Measurements from ENCODE around the gene FOXA2. TPM values are rescaled to one million over a fixed set of nuclear protein-coding genes. Genes with fewer than 3 reads are reported as not detected.

Gene FOXA2
- total RNA-seq, 1 experiment from 2014 or later = 2.5 TPM

GRCh38 chr20:22576733-22577514 lies 7.4 kb downstream of the FOXA2 start:
- Histone ChIP-seq H3K36me3 (no peaks in the 10 kb centered on the region), H3K4me3 (no peak overlapping the region), H3K9me3 (no peaks in the 10 kb centered on the region), H3K27me3 (no peaks in the 10 kb centered on the region)
- DNase-seq = no peak

GRCh38 chr20:22576273-22576672 lies 8.1 kb downstream of the FOXA2 start:
- Histone ChIP-seq H3K4me3 (no peak overlapping the region), H3K27me3 (no peaks in the 10 kb centered on the region), H3K9me3 (no peaks in the 10 kb centered on the region), H3K36me3 (no peaks in the 10 kb centered on the region)
- no peak for DNase-seq

GRCh38 chr20:22575737-22576136 lies 8.6 kb downstream of the FOXA2 start:
- Histone ChIP-seq H3K9me3 (no peaks in the 10 kb centered on the region), H3K27me3 (no peaks in the 10 kb centered on the region), H3K36me3 (no peaks in the 10 kb centered on the region), H3K4me3 (no peak overlapping the region)
- DNase-seq = no peak

GRCh38 chr20:22575087-22575721 lies 9.2 kb downstream of the FOXA2 start:
- Histone ChIP-seq H3K4me3 (no peak overlapping the region), H3K36me3 (no peaks in the 10 kb centered on the region), H3K9me3 (no peaks in the 10 kb centered on the region), H3K27me3 (no peaks in the 10 kb centered on the region)
- DNase-seq = no peak

- Histone ChIP-seq H3K27me3 (no peaks in the 10 kb centered on the region), H3K9me3 (no peaks in the 10 kb centered on the region), H3K36me3 (no peaks in the 10 kb centered on the region), H3K4me3 (no peak overlapping the region)
- DNase-seq = no peak
These were observed 9.8 kb downstream of the FOXA2 start for GRCh38 chr20:22574545-22575086.

- H3K9me3 ChIP-seq = no peaks in the 10 kb centered on the region
- no peak overlapping the region for H3K4me3 ChIP-seq
- peaks cover 19% of the 10 kb centered on the region for H3K27me3 ChIP-seq
- DNase-seq = no peak
- H3K36me3 ChIP-seq = no peaks in the 10 kb centered on the region
These were observed 11.9 kb downstream of the FOXA2 start for GRCh38 chr20:22572491-22572890.

- Histone ChIP-seq H3K9me3 (no peaks in the 10 kb centered on the region), H3K4me3 (no peak overlapping the region), H3K36me3 (no peaks in the 10 kb centered on the region), H3K27me3 (peaks cover 24% of the 10 kb centered on the region)
- DNase-seq = no peak
These were observed 12.3 kb downstream of the FOXA2 start for GRCh38 chr20:22572023-22572422.

GRCh38 chr20:22569353-22569752 lies 15.0 kb downstream of the FOXA2 start:
- DNase-seq = no peak
- peaks cover 30% of the 10 kb centered on the region for H3K27me3 ChIP-seq
- no peaks in the 10 kb centered on the region for H3K36me3 ChIP-seq
- H3K4me3 ChIP-seq = no peak overlapping the region
- no peaks in the 10 kb centered on the region for H3K9me3 ChIP-seq

- Histone ChIP-seq H3K27me3 (peaks cover 30% of the 10 kb centered on the region), H3K4me3 (no peak overlapping the region), H3K9me3 (no peaks in the 10 kb centered on the region), H3K36me3 (no peaks in the 10 kb centered on the region)
- DNase-seq = no peak
These were observed 15.5 kb downstream of the FOXA2 start for GRCh38 chr20:22568872-22569344.

- H3K36me3 ChIP-seq = no peaks in the 10 kb centered on the region
- no peak for DNase-seq
These were observed 16.2 kb downstream of the FOXA2 start for GRCh38 chr20:22567944-22568871.

GRCh38 chr20:22566876-22567658 lies 17.3 kb downstream of the FOXA2 start:
- Histone ChIP-seq H3K4me3 (no peak overlapping the region), H3K27me3 (peaks cover 30% of the 10 kb centered on the region), H3K36me3 (no peaks in the 10 kb centered on the region), H3K9me3 (no peaks in the 10 kb centered on the region)
- no peak for DNase-seq

More at GRCh38 chr20:22567944-22568871, 16.2 kb downstream of the FOXA2 start:
- peaks cover 30% of the 10 kb centered on the region for H3K27me3 ChIP-seq
- no peak overlapping the region for H3K4me3 ChIP-seq
- H3K9me3 ChIP-seq = no peaks in the 10 kb centered on the region

GRCh38 chr20:22563062-22563965 lies 21.1 kb downstream of the FOXA2 start:
- Histone ChIP-seq H3K4me3 (no peak overlapping the region), H3K36me3 (no peaks in the 10 kb centered on the region), H3K27me3 (peaks cover 19% of the 10 kb centered on the region), H3K9me3 (no peaks in the 10 kb centered on the region)
- DNase-seq = no peak

- H3K4me3 ChIP-seq = no peak overlapping the region
- no peak for DNase-seq
- H3K27me3 ChIP-seq = peaks cover 12% of the 10 kb centered on the region
- H3K9me3 ChIP-seq = no peaks in the 10 kb centered on the region
- H3K36me3 ChIP-seq = no peaks in the 10 kb centered on the region
These were observed 21.8 kb downstream of the FOXA2 start for GRCh38 chr20:22562620-22563019.

- no peaks in the 10 kb centered on the region for H3K9me3 ChIP-seq
- peaks cover 6% of the 10 kb centered on the region for H3K27me3 ChIP-seq
- H3K36me3 ChIP-seq = no peaks in the 10 kb centered on the region
- no peak overlapping the region for H3K4me3 ChIP-seq
- DNase-seq = no peak
These were observed 22.3 kb downstream of the FOXA2 start for GRCh38 chr20:22561965-22562577.

- no peaks in the 10 kb centered on the region; the same call in 1 of the 2 replicates for H3K27me3 ChIP-seq
- H3K36me3 ChIP-seq = no peaks in the 10 kb centered on the region
- no peaks in the 10 kb centered on the region for H3K9me3 ChIP-seq
- no peak overlapping the region for H3K4me3 ChIP-seq
- no peak for DNase-seq
These were observed 23.6 kb downstream of the FOXA2 start for GRCh38 chr20:22560817-22561216.
